G401 (cell line): ENCODE measurements around the gene KRTAP5-5. TPM values are rescaled to one million over a fixed set of nuclear protein-coding genes. Genes with fewer than 3 reads are reported as not detected.
"Not testable (repeated sequence)": the region's sequence is repeated elsewhere in the genome, so short reads cannot be mapped to it uniquely, and the experiment has no call there.

ENCODE experiments used
- DNase-seq: peaks from one replicate; pipeline ENCODE4 v3.0.0-alpha.2; 2015; ENCODE audit warnings: low spot score
- in situ Hi-C: cut with HindIII; loops from 2 replicates; pipeline ENCODE4 v1.10.0; 2016; ENCODE audit warnings: low sequenced_read_pairs, mixed read lengths
- total RNA-seq: library from RNA; depleted of rRNA; stranded (reverse); fragments of >200 nt; shearing (Covaris generic); gene quantifications from 2 replicates; pipeline ENCODE4 v1.2.3, GENCODE V29; 2014

KRTAP5-5 gene
- total RNA-seq, 1 experiment from 2014 or later = not detected

DNA sequence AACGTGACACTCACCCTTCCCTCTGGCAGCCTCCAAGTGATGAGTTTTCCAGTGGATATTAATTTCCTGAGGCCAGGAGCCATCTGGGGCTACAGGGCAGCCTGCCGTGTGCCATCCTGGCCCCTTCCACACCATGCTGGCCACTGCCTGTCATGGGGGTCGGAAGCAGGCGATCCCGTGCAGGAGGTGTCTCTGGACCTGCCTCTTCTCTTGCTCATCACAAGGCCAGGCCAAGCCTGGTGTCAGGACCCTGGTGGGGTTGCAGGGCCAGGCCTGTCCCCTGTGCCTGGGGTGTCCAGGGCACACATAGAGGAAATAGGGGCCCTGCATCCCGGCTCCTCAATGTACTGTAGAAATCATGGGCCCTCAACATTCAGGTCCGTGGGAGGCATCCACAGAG, 24.9 kb upstream of the KRTAP5-5 start:
- in situ Hi-C loops = no loop called here
- no peak for DNase-seq

DNA sequence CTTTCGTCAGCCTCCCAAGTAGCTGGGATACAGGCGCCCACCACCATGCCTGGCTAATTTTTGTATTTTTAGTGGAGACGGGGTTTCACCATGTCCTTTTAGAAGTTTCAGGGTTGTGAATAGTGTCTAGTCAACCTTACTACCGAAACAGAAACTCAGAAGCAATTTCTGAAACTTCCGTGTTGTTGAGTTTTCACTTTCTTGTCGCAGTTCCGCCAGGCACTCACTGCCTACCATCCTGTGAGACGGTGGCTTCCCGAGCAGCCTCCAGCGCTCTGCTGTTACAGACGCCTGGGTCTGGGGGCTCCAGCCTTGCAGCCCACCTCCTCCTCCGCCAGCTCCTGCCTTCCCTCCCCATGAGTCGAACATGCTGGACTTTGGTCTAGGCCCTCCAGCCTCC, 23.7 kb upstream of the KRTAP5-5 start:
- DNase-seq, in situ Hi-C loops: not testable (repeated sequence)

DNA sequence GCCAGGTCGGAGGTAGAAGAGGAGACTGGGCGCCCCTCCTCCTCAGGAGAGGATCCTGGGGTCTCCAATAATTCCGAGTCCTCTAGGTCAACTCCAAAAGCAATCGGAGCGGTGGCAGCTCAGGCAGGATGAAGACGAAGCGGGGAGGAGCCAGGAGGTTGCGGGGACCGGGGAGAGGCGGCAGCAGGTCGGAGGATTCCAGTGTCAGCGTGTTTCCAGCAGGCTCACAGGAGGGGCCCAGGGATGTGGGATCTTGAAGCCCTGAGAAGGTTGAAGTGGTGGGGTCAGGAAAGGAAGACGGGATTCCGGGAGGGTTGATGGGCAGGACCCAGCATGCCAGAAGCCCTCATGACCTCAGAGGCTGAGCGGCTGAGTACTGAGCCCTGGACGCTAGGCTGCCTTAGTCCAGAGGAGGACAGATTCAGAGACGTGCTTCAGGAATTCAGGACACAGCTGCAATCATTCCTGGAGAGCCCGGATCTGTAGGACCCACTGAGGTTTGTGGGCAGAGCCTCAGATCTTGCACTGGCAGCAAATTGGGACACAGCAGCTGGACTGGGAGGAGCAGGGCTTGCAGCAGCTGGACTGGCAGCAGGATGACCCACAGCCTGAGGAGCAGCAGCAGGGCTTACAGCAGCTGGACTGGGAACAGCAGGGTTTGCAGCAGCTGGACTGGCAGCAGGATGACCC, 22.3 kb upstream of the KRTAP5-5 start:
- DNase-seq, in situ Hi-C loops: not testable (repeated sequence)

DNA sequence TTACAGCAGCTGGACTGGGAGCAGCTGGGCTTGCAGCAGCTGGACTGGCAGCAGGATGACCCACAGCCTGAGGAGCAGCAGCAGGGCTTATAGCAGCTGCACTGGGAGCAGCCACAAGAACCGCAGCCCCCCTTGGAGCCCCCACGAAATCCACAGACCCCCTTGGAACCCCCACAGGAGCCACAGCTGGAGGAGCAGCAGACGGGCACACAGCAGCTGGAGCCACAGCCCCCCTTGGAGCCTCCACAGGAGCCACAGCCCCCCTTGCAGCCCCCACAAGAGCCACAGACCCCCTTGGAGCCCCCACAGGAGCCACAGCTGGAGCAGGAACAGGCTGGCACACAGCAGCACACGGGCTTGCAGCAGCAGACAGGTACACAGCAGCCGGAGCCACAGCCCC, 21.7 kb upstream of the KRTAP5-5 start:
- in situ Hi-C loops, DNase-seq: not testable (repeated sequence)

DNA sequence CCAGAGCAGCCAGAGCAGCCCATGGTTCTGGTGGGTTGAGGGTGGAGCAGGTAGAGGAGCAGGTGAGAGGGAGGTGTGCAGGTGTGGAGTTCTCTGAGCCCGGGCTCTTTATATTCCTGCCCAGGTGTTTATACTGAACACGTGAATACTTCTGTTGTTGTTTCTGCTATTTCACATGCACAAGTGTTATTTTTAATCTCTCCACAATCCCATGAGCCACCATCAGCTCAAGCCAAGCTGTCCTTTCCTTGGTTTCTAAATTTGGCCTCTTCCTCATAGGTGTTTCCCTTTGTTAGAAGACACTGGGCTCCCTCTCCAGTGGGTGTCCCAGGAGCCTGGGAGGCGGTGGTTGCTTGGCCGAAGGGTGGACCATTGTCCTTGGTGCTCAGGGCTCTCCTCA, 21.2 kb upstream of the KRTAP5-5 start, which contains the start of gene KRTAP5-3:
Gene KRTAP5-3, minus strand, starts transcription at position 101 of the 400 bp plus-strand sequence. Its CDS starts 78 bp downstream, at position 23.
- in situ Hi-C loops = no loop called here
- DNase-seq = no peak

DNA sequence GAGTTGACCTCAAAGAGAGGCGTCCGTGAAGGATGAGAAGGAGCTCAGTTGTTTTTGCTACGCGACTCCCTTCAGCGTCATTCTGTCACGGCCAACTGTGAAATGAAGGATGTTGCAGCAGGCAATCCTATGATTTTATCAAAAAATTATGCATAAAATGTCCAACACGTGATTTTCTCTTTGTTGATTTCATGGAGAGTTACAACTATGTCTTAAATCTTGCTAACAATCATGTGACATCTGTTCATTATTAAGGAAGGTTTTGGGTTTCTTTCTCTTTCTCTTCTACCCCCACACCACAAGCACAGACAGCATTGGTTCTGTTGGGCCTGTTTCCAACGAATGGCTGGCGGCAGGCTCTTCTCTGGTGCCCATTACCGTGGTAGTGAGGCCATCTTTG, 11.3 kb upstream of the KRTAP5-5 start:
- in situ Hi-C loops = no loop called here
- no peak for DNase-seq

DNA sequence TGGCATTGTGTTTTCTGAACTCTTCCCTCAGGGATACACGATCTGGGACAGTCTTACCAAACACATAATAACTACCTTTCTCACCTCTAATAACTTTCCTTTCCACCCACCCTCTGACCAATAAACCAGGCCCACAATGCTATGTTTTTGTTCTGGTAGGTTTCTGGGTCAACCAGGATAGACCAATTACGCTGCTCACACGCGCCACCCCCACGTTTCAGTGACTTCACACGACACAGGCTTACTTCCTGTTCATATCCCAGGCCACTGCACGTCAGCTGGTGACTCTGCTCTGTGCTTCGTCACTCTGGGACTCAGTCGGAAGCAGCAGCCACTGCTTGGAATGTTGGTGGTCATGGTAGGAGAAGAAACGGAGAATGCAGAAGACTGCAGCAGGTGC, 10.1 kb upstream of the KRTAP5-5 start:
- in situ Hi-C loops = no loop called here
- no peak for DNase-seq

DNA sequence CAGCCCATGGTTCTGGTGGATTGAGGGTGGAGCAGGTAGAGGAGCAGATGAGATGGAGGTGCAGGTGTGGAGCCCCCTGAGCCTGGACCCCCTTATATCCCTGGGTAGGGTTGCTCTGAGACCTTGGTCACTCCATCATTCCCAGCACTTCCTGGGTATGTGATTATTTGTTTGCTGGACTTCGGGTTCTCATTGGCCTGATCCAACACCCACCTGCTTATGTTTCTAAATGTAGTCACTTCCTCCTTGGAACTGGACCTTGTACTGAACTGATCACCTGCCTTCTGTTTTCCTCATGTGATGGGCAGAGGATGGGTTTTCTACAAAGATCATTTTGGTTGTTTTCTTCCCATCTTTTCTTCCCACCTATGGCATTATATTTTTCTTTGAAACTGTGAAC, 7.5 kb upstream of the KRTAP5-5 start, which contains the start of gene KRTAP5-4:
Gene KRTAP5-4, minus strand, starts transcription at position 53 of the 400 bp plus-strand sequence. Its CDS starts 45 bp downstream, at position 8.
- in situ Hi-C loops = loop anchor here (10.0 kb wide), 1 partner anchor 87 kb away; no protein-coding TSS in a partner anchor
- peak; percentile 37 for DNase-seq

DNA sequence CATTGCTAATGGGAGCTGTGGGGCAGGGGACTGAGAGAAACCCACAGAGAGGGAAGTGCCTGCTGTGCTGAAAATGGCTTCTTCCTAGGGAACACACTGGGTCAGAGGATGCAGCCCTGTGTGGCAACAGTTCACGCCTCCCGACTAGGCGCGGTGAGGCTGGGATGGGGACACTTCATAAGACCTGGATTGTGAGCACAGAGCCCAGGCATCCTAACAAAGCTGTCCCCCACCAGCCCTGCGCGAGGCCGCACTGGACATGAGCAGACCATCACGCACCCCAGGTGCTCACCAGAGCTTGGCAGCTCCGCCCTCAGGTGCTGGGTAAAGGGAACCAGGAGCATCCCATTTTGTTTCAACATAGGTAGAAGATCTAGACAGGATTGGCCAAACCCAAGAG, 5.9 kb upstream of the KRTAP5-5 start:
- in situ Hi-C loops = loop anchor here (10.0 kb wide), 1 partner anchor 89 kb away; no protein-coding TSS in a partner anchor

DNA sequence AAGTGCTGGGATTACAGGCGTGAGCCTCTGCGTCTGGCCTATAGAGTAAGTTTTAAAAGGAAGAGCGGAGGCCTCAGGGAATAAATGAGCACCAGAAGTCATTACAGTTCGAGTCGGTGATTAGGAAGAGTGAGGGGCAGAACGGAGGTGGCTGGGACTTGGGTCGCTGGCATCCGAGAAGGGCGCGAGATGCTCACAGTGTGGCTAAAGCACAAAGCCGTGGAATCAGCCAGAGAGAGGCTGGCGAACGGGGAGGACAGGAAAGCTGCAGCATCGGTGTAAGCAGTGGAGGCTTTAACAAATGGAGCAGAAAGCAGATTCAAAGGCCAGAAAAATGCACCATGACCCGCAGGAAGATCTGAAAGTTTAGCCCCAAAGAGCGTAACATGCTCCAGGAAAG, 5.0 kb upstream of the KRTAP5-5 start:
- no peak for DNase-seq
- in situ Hi-C loops = loop anchor here (10.0 kb wide), 1 partner anchor 90 kb away; no protein-coding TSS in a partner anchor

More for the DNA sequence above, 5.9 kb upstream of the KRTAP5-5 start:
- no peak for DNase-seq

DNA sequence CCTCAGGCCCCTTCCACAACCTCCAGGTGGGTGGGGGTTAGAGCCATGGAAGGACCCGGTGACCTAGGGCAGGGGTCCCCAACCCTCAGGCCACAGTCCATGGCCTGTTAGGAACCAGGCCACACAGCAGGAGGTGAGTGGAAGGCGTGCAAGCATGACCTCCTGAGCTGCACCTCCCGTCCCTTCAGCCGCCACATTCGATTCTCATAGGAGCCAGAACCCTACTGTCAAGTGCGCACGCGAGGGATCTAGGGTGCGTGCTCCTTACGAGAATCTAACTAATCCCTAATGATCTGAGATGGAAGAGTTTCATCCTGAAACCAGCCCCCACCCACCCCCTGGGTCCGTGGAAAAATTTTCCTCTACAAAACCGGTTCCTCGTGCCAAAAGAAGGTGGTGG, 4.0 kb upstream of the KRTAP5-5 start:
- in situ Hi-C loops = loop anchor here (10.0 kb wide), 1 partner anchor 91 kb away; no protein-coding TSS in a partner anchor

DNA sequence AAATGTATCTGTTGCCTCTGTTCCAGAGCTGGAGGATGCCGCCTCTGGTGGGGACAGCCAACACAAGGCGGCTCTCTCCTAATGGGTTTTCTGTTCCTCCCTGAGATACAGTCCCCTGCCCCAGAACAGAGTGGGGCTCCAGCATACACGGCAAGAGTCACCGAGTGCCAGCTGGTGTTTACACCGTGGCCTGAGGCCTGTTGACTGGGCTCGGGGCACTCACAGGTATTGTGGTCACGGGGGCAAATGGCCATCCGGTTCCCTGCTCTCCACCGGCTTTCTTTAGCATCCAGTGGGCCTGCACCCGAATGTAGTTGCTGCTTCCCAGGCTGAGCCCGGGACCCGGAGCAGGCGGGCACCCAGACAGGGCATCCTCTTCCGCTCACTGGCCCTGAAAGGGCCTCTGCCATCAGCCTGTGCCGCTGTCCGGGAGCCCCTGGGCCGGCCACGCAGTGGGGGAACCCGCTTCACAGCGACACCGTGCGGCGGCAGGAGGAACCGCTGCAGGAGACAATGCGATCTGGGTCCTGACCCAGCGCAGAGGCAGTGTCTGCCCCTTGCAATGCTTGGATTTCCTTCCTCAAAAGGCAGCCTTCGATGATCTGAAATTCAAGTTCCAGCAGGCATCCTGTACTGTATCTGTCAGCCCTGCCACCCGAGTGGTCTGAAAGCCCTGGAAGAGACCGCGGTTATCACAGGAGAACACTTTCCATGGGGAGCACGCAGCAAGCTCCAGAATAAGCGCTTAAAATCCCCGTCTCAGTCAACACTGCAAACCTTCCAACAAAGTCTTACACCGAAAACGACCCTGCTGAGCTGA, 859 bp upstream of the KRTAP5-5 start:
- peak; percentile 60 for DNase-seq
- in situ Hi-C loops = loop anchor here (10.0 kb wide), 1 partner anchor 94 kb away; no protein-coding TSS in a partner anchor

More for the DNA sequence above, 4.0 kb upstream of the KRTAP5-5 start:
- no peak for DNase-seq

DNA sequence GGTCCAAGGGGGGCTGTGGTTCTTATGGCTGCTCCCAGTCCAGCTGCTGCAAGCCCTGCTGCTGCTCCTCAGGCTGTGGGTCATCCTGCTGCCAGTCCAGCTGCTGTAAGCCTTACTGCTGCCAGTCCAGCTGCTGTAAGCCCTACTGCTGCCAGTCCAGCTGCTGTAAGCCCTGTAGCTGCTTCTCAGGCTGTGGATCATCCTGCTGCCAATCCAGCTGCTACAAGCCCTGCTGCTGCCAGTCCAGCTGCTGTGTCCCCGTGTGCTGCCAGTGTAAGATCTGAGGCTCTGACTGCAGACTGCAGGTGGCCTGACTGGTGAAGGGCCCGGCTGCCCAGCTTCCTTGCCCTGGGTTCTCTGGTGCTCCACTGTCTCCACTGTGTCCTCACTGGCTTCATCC, 696 bp downstream of the KRTAP5-5 start:
- no peak for DNase-seq
- in situ Hi-C loops = no loop called here

DNA sequence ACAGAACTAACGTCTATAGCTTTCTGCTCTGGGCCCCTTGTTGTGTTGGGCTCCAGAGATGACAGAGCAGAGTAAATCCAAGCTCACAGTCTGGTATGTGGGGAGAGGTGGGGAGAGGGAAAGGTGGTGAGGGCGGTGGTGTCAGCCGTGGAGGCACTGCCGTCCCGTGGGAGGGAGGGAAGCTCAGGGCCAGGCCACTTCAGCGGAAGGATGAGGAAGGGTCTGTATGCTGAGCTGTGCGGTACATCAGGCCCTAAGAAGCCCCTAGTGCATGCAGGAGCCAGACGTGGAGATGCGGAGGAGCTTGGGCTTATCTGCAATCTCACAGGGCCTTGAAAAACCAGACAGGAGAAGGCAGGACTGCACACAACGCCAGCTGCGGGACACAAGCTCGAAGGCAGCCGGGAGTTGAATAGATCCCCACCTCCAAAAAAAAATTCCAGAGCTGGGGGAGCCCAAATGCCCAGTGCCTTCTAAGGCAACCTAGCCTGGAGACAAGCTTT, 1.5 kb downstream of the KRTAP5-5 start:
- DNase-seq = no peak

DNA sequence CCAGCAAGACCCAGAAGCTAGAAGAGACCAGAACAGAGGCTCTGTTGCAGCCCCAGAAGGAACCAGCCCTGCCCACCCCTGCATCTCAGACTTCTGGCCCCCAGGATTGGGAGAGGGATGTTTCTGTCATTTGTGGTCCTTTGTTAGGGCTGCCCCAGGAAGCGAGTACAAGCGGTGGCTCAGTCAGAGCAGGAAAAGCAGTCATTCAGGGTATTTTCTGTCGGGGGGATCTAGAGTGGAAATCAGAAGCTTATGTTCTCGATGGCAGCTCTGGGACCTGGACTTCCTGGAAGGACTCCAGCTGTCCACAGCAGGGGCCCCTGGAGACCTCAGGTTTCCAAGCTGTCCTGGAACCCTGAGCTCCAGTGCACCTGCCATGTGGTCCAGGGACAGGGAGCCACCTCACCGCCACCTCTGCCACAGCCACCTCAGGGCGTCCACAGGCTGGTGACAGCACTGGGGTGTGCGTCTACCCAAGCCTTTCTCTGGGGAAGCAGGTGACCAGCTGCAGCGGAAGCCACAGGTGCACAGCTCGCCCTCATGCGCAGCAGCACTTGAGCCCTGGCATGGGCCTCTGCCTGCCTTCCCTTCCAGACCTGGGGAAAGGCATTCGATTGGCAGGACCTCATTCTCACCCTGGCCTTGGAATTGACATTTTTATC, 2.6 kb downstream of the KRTAP5-5 start:
- in situ Hi-C loops = no loop called here
- DNase-seq = no peak

More for the DNA sequence above, 1.5 kb downstream of the KRTAP5-5 start:
- in situ Hi-C loops = no loop called here

DNA sequence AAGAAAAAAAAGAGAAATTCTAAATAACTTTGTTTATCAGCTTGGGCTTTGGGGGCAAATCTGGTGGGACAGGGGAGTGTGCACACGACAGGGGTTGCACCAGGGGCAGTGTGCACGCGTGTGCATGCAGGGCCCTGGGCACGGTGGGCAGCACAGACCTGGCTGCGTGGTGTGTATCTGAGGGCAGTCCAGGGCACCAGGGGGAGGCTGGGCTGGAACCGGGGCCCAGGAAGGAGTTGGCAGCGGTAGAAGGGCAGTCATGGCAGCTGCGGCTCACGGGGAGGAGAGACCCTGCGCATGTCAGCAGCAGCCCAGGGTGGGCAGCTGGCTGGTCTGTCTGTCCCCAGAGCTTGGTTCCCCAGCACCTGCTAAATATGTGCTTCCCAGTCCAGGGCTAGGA, 4.3 kb downstream of the KRTAP5-5 start:
- in situ Hi-C loops = no loop called here
- no peak for DNase-seq

DNA sequence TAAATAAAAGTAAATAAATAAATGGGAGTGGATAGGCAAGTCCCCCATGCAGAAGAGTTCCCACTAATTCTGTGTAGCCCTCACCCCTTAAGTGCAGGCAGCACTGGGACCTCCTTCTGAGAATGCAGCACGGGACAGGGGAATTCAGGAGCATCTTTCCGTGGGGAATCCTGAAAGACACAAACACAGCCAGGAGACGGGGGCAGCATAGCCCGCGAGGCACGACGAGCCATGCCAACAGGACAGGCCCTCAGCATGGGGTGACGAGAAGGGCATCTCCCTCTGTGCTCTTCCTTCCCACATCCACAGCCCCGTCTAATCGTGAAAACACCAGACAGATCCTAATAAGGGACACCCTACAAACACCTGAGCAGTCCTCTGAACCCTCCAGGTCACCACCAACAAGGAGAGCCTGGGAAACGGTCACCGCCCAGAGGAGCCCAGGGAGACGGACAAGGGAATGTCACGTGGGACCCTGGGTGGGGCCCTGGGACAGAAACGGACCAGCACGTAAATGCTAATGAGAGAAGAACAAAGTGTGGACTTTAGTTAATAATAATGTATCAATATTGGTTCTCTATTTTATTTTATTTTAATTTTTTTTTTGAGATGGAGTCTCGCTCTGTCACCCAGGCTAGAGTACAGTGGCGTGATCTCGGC, 6.8 kb downstream of the KRTAP5-5 start:
- in situ Hi-C loops = no loop called here
- no peak for DNase-seq

DNA sequence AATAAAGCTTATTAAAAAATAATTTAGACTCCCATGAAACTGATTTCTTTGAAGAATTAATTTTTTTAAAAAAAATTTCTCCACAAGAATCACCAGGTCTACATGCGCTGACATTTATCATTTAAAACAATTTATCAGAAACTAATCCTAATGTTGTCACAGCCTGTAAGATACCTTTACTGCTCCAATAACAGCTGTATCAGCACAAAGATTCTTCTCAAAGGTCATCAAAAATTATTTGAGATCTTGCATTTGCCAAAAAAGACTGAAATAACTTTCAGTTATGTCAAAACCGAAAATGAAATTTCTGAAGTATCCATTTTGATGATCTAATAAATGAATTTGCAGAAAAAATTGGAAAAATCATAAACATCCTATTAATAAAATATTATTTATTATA, 8.1 kb downstream of the KRTAP5-5 start:
- no peak for DNase-seq
- in situ Hi-C loops = no loop called here

DNA sequence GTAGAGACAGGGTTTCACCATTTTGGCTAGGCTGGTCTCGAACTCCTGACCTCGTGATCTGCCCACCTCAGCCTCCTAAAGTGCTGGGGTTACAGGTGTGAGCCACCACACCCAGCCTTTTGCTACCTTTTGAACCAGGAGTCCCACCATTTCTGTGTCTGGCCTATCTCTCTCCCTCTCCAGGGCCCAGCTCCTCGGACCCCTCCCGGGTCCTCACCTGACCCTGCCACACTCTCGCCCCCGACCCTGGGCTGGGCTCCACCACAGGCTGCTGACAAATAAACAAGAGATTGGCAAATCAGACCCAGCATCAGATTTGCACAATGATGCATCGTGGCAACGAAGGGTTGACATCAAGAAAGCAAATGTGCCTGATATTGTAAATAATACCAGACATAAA, 8.8 kb downstream of the KRTAP5-5 start:
- in situ Hi-C loops = no loop called here
- DNase-seq = no peak
